IPS-18c (cell line): Measurements from ENCODE around the gene AFTPH.

ENCODE experiments used
- H3K4me3 ChIP-seq: 2 replicates; pipeline ENCODE4 v1.7.0; 2013; ENCODE audit warnings: low read depth, mild to moderate bottlenecking, low read length, moderate library complexity; ENCODE audit not compliant: insufficient read depth
- H3K9me3 ChIP-seq: one replicate; pipeline ENCODE4 v1.6.1; 2013; ENCODE audit warnings: mild to moderate bottlenecking, low read length, moderate library complexity; ENCODE audit not compliant: control insufficient read depth, insufficient read depth

AFTPH gene

DNA sequence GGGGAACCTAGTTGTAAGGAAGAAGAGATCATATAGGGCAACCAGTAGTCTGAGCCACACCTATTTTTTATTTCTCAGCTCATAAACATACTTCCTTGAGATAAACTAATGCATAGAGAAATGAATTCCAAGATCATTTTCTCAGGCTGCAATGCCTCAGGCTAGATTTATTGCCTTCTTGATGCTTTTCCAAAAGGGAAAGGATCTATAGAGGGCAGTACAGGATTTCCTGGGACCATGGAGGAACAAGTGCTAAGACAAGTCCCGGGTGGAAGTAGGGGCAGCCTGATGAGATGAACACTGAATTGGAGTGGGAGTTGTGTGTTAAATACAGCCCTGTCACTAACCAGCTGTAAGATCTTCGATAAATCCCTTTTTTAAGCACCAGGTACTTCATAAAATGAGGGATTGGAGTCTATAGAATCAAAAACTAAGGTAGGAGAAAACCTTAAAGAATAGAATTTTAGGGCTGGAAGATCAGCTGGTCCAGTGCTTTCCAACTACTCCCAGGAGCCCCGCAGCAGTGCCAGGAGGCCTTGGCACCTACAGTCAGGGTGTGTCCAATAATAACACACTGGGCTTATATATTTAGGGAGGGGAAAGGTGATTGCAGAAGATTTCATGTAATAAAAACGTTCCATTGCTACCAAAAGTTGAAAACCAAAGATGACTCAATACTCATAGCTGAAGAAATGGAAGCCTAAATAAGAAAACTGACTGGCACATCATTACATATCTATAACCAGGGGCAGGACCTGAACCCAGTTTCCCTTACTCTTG, 71.5 kb downstream of the AFTPH start:
- no peaks in the 10 kb centered on the region for H3K9me3 ChIP-seq
- no peak overlapping the region for H3K4me3 ChIP-seq

DNA sequence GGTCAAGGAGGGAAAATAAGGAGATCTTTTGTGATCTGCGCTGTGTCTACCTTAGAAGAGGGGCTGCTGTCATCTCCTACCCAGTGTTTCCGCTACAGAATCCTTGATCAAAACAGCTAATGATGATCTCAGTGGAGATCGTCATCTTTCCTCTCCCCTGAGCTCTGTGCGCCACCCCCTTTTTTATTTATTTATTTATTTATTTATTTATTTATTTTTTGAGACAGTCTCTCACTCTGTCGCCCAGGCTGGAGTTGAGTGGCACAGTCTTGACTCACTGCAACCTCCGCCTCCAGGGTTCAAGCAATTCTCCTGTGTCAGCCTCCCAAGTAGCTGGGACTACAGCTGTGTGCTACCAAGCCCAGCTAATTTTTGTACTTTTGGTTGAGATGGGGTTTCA, 74.1 kb downstream of the AFTPH start:
- no peak overlapping the region for H3K4me3 ChIP-seq
- H3K9me3 ChIP-seq, result no peaks in the 10 kb centered on the region

DNA sequence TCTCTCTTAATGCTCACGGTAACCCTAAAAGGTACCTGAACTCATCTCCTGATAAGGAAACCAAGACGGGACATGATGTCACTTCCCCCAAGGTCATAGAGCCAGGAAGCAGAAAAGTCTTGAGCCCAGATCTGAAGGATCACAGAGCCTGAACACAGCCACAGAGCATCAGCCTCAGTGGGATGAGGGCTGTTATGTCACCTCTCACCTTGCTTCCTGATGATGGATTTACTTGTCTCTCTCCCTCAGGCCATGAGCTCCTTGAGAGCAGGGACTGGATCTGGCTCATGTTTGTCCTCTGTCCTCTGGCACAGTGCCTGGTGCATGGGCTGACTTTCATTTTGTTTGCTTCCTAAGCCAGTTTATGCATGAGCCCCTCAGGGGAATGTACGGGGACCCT, 75.3 kb downstream of the AFTPH start:
- Histone ChIP-seq H3K4me3 (no peak overlapping the region), H3K9me3 (no peaks in the 10 kb centered on the region)

GRCh38 chr2:64601034-64601754, 77.1 kb downstream of the AFTPH start:
- H3K4me3 ChIP-seq, result no peak overlapping the region
- H3K9me3 ChIP-seq, result no peaks in the 10 kb centered on the region

DNA sequence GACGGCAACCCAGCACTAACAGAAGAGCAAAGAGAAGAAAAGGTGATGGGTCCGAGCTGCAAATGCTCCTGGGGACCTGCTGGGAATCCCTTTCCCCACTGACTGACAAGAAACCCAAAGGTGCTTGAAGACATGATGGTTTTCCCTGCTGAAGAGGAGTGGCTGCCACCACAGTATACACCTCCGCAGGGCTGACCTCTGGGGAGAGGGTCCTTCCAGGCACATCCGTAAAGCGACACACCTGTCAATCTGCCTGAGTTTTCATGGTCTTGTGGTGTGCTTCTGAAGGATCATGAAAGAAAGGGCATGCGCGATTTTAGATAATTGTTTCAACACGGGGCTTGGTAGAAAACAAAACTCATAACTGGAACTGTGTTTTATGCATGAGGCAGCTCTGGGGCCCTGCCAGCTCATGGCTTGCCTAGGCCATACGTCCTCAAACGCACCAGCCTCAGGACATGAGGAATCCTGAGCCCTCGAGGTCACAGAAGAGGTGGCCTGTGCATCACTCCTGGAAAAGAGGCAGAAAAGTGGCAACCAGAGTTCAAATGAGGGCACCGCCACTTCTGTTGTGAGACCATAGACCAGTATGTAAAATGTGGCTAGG, 77.8 kb downstream of the AFTPH start:
- H3K4me3 ChIP-seq, result no peak overlapping the region
- no peaks in the 10 kb centered on the region for H3K9me3 ChIP-seq

GRCh38 chr2:64602436-64602835, 78.3 kb downstream of the AFTPH start:
- Histone ChIP-seq H3K4me3 (no peak overlapping the region), H3K9me3 (no peaks in the 10 kb centered on the region)

DNA sequence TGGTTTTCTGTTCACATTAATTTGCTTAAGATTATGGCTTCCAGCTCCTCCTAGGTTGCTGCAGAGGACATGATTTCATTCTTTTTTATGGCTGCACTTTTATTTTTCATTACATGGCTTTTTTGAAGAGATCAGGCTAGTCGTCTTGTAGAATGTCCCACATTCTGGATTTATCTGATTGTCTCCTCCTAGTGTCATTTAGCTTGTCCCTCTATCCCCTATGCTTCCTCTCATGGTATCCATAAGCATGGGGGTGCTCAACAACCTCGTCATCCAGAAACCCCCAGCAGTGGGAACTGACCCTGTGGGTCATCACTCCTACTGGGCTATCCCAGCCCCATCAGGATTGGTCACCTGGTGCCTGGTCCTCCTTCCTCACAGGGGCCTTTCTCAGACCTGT, 80.0 kb downstream of the AFTPH start:
- Histone ChIP-seq H3K9me3 (no peaks in the 10 kb centered on the region), H3K4me3 (no peak overlapping the region)

DNA sequence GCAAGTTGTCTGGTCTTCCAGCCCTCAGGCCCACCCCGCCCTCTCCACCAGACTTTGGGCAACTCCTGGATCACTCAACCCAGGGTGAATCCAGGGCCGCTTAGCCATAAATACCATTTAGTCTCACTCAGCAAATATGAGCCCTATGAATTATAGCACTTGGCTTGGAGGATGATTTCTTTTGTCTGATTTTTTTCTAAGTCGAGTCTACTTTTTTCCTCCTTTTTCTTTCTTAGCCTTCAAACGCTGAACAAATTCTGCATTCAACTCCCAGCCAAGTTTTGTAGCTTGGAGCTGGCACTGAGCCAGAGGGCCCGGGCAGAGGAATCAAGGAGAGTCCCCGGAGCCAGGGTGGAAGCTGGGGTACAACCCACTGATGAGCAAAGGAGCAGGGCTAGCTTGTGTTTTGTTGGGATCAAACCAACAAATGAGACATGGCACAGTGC, 80.9 kb downstream of the AFTPH start:
- H3K4me3 ChIP-seq, result no peak overlapping the region
- no peaks in the 10 kb centered on the region for H3K9me3 ChIP-seq

DNA sequence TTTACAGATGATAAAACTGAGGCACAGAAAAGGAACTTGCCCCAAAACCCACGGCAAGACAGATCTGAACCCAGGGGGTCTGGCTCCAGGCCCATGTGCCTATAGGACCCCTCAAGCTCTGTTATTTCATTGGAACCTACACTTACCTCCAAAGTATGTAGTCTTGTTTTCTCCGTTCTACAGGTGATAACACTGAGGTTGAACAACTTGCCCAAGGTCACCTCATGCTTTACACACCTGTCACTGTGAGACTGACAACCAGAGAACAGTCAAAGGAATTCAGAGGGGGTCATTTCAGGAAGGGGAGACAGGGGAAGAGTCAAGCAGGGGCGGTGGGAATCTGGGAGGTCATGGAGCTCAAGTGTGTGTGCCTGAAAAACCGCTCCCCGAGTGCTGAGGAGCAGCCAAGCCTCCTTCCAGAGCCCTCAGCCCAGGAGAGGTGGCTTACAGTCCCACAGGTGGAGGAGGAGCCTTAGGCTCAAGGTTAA, 81.9 kb downstream of the AFTPH start:
- no peak overlapping the region for H3K4me3 ChIP-seq

GRCh38 chr2:64606479-64607363, 82.6 kb downstream of the AFTPH start:
- Histone ChIP-seq H3K9me3 (no peaks in the 10 kb centered on the region), H3K4me3 (no peak overlapping the region)

More for the DNA sequence above, 81.9 kb downstream of the AFTPH start:
- no peaks in the 10 kb centered on the region for H3K9me3 ChIP-seq

DNA sequence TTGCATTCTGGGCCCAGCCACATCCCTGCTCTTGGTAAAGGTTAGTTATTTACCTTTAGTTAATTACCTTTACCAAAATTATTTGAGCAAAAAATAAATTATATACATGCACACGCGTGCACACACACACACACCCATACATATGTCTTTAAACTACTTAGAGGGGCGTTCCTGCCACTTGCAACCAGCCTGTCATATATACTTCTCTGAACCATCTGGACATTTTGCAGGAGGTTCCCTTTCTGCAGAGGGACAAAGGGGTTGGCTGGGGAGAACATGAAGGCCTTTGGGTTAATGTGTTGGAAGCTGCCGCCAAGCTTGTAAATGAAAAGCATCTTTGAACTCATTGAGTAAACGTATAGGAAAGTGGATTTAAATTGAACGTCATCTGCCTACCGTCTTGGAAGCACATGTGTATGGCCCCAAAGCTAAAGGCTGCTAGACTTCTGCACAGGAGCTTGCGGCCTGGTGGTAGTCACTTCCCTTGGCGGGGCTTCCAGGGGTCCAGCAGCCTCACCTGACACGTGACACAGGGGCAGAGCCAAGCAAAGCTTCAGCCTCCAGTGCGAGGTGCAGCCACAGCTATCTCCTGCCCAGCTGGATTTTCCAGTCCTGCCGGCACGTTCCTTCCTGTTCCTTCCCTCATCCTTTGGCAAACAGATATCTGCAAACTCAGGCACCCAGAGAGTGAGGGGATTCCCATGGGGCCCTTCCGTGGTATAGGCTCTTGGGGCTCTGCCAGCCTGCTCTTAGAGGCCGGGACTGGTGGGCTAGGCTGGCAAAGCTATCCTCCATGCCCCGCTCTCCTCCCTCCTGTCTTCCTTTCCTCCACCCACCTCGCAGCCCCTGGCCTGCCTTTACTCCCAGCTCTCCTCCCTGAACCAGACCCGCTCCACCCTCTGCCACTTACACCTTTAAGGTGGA, 83.5 kb downstream of the AFTPH start:
- Histone ChIP-seq H3K9me3 (no peaks in the 10 kb centered on the region), H3K4me3 (no peak overlapping the region)

DNA sequence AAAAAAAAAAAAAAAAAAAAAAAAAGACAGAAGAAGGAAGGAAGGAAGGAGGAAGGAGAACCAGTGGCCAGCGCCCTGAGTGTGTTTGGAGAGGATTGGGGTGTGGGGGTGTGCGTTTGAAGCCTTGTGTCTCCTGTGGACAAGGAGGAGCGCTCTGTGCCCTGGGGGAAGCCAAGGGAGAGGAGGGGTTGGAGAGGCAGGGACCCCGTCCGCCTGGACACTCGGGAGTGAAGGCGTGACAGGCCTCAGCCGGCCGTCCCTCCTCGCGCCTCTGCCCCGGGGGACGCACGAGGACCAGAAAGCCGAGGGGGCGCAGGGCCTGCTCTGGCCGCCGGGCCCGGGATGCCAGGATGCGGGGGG, 84.7 kb downstream of the AFTPH start:
- no peaks in the 10 kb centered on the region for H3K9me3 ChIP-seq
- peak overlapping the region; percentile 48 for H3K4me3 ChIP-seq

DNA sequence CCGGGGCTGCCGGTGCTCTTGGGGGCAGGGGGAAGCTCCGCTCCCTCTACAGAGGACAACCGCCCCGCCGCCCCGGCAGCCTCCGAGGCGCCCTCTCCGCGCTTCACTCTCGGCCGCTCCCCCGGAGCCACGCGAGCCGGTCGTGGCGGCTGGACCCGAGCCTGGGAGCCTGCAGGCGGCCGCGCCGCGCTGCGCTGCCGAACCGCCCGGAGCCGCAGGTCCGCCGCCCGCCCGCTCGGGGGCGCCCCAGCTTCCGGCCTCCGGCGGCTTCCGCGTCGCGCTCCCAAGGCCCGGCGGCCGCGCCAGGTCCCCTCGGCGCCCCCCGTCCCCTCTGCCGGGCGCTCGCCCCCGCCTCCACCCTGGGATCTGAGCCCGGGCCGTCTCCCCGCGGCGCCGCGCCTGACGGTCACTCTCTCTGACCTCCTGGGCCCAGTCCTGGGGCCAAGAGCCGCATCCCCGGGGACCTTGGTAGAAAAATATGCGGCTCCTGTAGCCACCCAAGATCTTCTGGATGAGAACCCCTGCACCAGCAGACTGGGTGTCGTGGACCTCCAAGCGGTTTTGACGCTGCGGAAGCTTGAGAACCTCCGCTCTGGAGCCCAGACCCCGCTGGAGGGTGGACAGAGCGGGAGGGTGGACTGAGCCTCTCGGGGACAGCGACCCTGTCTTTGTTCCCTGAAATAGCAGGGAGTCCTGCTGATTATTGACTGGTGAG, 85.3 kb downstream of the AFTPH start:
- H3K9me3 ChIP-seq, result no peaks in the 10 kb centered on the region
- peak overlapping the region; percentile 48 for H3K4me3 ChIP-seq

GRCh38 chr2:64609942-64610281, 85.8 kb downstream of the AFTPH start:
- Histone ChIP-seq H3K9me3 (no peaks in the 10 kb centered on the region), H3K4me3 (peak overlapping the region; percentile 48)

DNA sequence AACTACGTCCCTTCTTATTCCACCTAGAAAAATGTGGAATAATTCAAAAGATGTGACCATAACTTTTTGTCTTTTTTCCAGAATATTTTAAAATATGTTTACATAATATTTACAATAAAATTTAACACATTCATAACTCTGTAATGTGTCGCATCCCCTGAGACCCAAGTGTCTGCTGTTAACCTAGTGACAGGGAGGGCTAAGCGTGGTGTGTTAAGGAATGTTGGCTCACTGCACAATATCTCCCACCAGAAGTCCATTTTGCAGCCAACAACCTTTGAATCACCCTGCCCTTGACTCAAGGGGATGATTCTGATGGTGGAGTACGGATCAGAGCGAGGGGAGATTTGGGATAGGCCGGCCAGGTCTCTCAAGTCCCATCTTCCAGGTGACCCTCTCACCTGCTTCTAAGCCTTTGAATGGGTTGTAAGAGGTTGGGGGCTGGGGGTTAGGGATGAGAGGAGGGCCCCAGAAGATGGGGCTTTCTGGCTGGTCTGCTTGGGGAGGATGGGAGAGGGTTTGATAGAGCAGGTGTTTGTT, 86.3 kb downstream of the AFTPH start:
- Histone ChIP-seq H3K4me3 (no peak overlapping the region), H3K9me3 (no peaks in the 10 kb centered on the region)
